ENCODE results near the gene ZNF814.
A peak's percentile ranks its signal among the peaks of the same experiment; 100 is the strongest.
"Not testable (repeated sequence)": the region's sequence is repeated elsewhere in the genome, so short reads cannot be mapped to it uniquely, and the experiment has no call there.

The ZNF814 gene

DNA sequence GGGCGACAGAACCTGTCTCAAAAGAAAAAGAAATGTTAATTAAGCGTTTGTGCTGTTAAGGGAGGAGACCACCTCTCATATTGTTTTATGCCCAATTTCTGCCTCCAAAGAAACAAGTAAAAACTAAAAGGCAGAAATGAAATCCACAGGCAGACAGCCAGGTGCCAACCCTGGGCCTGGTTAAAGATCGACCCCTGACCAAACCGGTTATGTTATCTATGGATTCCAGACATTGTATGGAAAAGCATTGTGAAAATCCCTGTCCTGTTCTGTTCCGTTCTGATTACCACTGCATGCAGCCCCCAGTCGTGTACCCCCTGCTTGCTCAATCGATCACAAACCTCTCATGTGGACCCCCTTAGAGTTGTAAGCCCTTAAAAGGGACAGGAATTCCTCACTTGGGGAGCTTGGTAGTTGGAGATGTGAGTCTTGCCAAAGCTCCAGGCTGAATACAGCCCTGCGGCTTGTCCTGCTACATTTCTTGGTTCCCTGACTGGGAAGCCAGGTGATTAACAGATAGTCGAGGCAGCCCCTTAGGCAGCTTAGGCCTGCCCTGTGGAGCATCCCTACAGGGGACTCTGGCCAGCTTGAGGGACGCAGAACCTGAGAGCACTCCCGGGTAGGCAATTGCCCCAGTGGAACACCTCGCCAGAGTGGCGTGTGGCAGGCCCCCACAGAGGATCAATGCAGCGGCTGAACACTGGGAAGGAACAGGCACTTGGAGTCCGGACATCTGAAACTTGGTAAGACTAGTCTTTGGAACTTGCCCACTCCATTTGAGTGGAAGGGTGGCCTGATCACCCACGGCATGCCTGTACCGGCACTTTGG lies 73.4 kb downstream of the ZNF814 start:
- no peak for DNase-seq

DNA sequence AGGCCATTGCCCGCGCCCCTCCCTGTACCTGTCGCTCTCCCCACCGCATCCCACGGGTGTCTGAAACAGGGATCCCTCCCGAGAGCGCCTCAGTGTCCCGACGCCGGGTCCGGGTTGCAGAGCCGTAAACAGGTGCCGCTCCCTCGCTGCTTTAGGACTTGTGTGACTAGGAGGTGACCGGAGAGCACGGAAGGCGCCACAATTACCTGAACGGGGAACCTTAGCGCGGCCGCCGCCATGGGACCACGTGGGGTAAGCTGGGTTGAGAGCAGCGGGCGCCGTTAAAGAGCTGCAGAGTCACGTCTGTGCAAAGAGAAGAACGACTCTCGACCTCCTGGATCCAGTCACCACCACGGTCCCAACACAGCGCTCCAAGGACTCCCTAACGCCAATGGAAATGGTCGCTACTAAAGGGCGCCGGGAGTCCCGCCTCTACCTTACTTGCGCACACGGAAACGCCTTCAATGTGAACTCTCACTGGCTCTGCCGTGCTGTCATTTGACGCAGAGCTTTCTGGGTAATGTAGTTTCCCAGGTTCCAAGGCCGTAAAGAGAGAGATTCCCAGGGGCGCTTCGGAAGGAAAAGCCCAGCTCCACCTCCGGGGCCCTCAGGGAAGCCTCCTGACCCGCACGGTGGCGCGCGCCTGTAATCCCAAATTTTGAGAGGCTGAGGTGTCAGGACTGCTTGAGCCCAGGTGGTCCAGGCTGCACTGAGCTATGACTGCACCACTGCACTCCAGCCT lies 74.2 kb downstream of the ZNF814 start, which contains the start of gene ZNF552:
Gene ZNF552, minus strand, starts transcription at position 409 of the 742 bp plus-strand sequence. Its CDS starts 170 bp downstream, at position 239.
- DNase-seq = peak; percentile 80

DNA sequence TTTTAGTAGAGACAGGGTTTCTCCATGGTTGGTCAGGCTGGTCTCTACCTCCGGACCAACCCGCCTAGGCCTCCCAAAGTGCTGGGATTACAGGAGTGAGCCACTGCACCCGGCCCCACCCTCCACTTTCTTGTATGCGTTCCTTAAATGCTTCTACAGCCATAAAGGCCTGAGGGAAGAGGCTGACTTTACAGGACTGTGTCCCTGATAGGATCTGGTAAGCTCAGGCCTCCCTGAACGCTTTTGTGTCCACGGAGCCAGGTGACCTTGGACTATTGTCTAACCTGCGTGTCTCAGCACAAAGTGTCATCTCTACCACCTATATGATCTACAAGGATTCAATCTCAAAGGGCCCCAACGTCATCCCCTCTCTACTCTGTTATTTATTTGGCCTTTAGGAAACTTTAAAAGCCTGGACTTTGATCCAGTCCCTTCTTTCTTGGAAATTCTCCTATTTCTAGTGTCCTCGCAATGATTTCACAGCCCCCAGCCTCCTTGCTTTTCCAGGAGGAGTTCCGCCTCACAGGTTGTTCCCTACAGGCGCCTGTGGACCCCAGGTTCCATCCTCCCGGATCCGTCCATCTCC lies 74.8 kb downstream of the ZNF814 start:
- DNase-seq = no peak

DNA sequence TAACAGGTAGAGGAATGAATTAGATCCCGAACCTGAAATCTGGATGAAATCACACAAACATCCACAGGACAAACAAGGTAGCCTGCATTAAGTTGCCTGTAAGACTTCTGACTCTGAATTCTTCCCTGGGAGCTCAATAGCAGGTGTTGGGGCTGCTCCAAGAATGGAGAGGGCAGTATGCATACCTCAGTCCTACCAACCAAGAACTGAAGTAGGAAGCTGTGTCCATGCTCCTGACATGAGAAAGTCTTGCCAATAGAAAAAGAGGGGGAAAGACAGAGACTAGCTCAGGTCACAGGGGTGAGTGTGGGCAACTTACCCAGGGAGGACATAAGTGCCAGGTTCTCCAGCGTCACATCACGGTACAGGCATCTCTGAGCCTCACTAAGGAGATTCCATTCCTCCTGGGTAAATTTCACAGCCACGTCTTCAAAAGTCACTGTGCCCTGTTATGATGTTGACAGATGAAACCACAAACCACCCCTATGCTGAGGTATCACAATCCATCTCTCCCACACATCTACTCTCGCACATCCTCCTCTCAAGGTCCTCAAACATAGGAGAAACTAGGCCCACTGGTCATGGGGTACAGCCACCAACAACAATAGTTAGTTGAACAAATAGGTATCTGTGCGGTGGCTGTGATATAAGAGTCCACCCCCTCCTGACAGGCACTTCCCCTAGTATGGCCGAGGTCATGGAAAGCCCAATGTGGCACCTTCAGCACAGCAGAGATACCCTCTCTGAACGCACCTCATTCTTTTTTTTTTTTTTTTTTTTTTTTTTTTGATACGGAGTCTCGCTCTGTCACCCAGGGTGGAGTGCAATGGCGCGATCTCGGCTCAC lies 75.6 kb downstream of the ZNF814 start:
- not testable (repeated sequence) for DNase-seq

DNA sequence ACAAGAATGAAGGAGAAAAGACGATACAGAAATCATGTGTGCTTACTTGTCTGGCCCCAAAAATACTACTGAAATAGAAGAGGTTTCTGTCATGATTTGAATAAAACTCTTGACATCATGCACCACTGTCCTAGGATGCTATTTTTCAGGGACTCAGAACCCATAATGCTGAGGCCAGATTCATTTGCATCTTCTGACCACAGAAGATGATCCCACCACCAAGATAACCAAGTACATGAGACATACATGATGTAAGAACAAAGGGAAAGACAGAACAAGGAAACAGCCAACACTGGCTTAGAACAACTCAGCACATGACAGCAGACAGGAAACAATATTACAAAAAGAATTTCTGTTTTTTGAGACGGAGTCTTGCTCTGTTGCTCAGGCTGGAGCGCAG lies 76.6 kb downstream of the ZNF814 start:
- no peak for DNase-seq

DNA sequence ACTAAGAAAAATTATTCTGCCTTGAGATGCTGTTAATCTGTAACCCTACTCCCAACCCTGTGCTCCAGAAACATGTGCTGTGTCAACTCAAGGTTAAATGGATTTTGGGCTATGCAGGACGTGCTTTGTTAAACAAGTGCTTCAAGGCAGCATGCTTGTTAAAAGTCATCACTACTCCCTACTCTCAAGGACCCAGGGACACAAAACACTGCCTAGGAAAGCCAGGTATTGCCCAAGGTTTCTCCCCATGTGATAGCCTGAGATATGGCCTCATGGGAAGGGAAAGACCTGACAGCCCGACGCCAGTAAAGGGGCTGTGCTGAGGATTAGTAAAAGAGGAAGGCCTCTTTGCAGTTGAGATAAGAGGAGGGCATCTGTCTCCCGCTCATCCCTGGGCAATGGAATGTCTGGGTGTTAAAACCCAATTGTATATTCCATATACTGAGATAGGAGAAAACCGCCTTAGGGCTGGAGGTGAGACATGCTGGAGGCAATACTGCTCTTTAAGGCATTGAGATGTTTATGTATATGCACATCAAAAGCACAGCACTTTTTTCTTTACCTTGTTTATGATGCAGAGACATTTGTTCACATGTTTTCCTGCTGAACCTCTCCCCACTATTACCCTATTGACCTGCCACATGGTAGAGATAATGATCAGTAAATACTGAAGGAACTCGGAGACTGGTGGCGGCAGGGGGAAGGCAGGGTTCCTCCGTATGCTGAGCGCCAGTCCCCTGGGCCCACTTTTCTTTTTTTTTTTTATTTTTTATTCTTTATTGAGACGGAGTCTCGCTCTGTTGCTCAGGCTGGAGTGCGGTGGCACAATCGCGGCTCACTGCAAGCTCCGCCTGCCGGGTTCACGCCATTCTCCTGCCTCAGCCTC lies 78.2 kb downstream of the ZNF814 start:
- DNase-seq = not testable (repeated sequence)

DNA sequence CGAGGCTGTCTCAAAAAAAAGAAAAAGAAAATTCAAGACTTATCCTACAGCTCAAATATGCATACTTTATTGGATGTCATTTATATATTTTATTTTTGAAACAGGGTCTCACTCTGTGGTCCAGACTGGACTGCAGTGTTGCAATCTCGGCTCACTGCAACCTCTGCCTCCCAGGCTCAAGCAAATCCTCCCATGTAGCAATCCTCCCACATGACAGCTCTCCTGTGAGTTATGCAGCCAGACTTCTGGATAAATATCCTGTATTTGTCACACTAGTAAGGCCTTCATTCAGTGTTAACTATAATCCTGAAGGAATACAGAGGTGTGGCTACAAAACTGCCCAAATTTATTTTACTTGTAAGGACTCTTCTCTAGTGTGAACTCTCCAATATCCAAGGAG lies 81.3 kb downstream of the ZNF814 start:
- DNase-seq = no peak

DNA sequence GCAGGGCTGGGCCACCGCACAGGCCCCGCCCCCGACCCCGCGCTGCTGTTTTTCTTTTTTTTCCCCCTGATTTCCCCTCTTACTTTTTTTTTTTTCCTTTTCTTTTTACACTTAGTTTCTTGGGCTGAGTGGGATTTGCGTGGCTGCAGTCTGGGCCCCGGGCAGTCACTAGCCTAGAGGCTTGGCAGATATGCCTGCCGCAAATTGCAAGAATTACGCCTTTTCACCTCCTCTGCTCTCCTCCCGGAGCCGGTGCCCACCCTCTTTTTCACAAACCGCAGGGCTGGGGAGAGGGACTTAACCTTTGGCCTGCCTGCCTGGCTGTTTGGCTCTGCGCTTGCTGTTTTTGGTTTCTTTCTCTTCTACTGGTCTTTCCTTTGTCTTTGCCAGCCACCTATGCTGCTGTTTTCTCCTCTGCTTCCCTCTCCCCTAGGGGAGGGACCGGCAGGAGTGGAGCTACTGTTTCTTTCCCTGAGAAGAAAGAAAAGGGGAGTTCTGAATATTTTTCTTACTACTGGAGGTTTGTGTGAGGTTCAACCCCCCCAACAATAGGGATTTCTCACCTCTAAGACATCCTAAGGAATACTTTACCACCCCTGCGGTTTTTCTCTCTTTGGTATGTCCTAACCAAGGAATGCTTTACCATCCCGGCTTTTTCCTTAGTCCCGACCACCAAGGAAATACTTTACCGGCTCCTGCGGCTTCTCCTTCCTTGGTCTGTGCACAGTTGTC lies 85.1 kb downstream of the ZNF814 start:
- no peak for DNase-seq

DNA sequence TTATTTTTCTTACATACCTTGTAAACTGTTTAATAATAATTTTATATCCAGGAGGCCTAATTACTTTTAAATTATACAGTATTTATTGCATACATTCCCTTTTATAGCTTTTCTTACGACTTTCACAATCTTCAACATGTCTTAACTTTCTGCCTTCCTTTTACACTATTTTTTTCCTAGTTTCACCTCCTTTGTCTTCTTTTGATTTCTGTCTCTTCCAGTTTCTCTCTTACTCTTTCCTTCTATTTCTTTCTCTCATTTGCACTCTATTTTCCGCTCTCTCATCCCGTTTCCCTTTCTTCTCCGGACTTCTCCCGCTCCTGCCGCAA lies 85.6 kb downstream of the ZNF814 start:
- DNase-seq = no peak

DNA sequence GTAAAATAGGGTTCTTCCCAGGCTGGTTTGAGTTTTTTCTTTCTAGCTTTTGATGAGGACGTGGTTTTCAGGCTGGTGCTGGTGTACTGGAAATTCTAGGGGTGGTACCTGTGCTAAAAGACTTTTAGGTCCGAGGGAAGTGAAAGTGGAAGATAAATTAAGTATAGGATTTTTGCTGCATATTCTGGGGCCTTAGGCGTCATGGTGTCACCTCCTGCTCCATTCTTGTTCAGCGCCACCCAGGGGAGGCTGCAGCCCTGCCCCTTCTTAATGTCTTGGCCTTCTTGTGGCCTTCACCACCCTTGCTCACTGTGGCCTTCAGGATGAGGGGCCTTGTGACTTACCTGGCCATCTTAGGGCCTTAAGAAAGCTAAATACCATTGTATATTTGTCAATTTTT lies 86.6 kb downstream of the ZNF814 start:
- peak; percentile 9 for DNase-seq

DNA sequence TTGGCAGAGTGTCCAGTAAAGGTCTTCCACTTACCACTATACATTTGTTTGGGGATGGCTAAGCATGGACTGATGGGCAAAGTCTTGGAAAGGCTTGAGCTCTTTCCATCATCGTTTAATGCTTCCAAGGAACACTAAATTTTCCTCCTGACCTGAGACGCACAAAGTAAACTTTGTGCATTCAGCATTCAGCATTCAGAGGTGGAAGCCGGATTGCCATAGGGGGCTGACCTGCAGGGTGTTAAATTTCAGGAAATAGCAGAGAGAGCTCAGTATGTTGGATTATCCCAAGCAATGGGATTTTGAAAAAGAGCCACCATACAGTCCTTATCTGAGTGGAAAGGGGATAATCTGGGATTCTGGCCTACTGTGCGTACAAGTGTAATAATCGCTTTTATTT lies 88.1 kb downstream of the ZNF814 start:
- DNase-seq = no peak
